ENCODE data around the gene STX8.

Gene STX8

GRCh38 chr17:9513266-9513665 is 62.4 kb downstream of the STX8 start:
- H3K36me3 ChIP-seq (ENCODE audit: control insufficient read depth in 1 of 2, insufficient read depth in 2 of 2, low read length in 2 of 2): no peaks in the 10 kb centered on the region
- no peak overlapping the region for H3K14ac ChIP-seq (ENCODE audit: low read length)
- H4K12ac ChIP-seq (ENCODE audit: low read depth, low read length): no peak overlapping the region
- no peak overlapping the region for H3K4me2 ChIP-seq (ENCODE audit: low read length)
- no peak for DNase-seq
- H3K23ac ChIP-seq (ENCODE audit: low read length): no peak overlapping the region
- no peak overlapping the region for H3K18ac ChIP-seq (ENCODE audit: low read length)
- H3K4ac ChIP-seq (ENCODE audit: low read depth, low read length): no peak overlapping the region
- H2BK12ac ChIP-seq (ENCODE audit: low read length): no peak overlapping the region
- H3K27me3 ChIP-seq (ENCODE audit: insufficient read depth, low read length): no peaks in the 10 kb centered on the region
- no peak overlapping the region for H3K27ac ChIP-seq (ENCODE audit: low read depth, low read length)
- no peak overlapping the region for H2BK5ac ChIP-seq (ENCODE audit: low read depth, low read length, poor library complexity)
- no peak overlapping the region for H2BK120ac ChIP-seq (ENCODE audit: insufficient read depth, low read length, poor library complexity)
- no peak overlapping the region for H2AK5ac ChIP-seq (ENCODE audit: low read length)
- no peak overlapping the region for H4K91ac ChIP-seq (ENCODE audit: low read depth, low read length)
- no peaks in the 10 kb centered on the region for H3K79me1 ChIP-seq (ENCODE audit: low read length)
- WGBS (ENCODE audit: extremely low coverage, insufficient coverage, insufficient read length): no CpG with 5 or more reads among the region's 2 CpGs
- H3K79me2 ChIP-seq (ENCODE audit: control insufficient read depth, insufficient read depth, low read length, poor library complexity): no peaks in the 10 kb centered on the region
- H3K4me1 ChIP-seq (ENCODE audit: control insufficient read depth in 1 of 2, insufficient read depth in 2 of 2, low read length in 2 of 2): peaks cover 0 to 2% of the 10 kb centered on the region in 2 experiments
- H3K4me3 ChIP-seq (ENCODE audit: low read depth, low read length): no peak overlapping the region
- H3K9ac ChIP-seq (ENCODE audit: low read length): no peak overlapping the region
- H2AFZ ChIP-seq (ENCODE audit: insufficient read depth, low read length, poor library complexity): no peak overlapping the region
- no peaks in the 10 kb centered on the region for H3K9me3 ChIP-seq (ENCODE audit: insufficient read depth, low read depth, low read length)
- no peak overlapping the region for H4K8ac ChIP-seq (ENCODE audit: low read depth, low read length)

- WGBS (ENCODE audit: extremely low coverage, insufficient coverage, insufficient read length): no CpG with 5 or more reads among the region's 4 CpGs
- H3K18ac ChIP-seq (ENCODE audit: low read length): no peak overlapping the region
Observed at GRCh38 chr17:9512323-9513168, 63.1 kb downstream of the STX8 start.

GRCh38 chr17:9509236-9509816 is 66.3 kb downstream of the STX8 start:
- H4K12ac ChIP-seq (ENCODE audit: low read depth, low read length): no peak overlapping the region
- no peak overlapping the region for H3K14ac ChIP-seq (ENCODE audit: low read length)
- no peaks in the 10 kb centered on the region for H3K79me1 ChIP-seq (ENCODE audit: low read length)
- no peaks in the 10 kb centered on the region for H3K27me3 ChIP-seq (ENCODE audit: insufficient read depth, low read length)
- H3K4me3 ChIP-seq (ENCODE audit: low read depth, low read length): no peak overlapping the region
- H3K4me1 ChIP-seq (ENCODE audit: control insufficient read depth in 1 of 2, insufficient read depth in 2 of 2, low read length in 2 of 2): peaks cover 2% of the 10 kb centered on the region in 2 experiments
- no peak overlapping the region for H3K18ac ChIP-seq (ENCODE audit: low read length)
- H2BK5ac ChIP-seq (ENCODE audit: low read depth, low read length, poor library complexity): no peak overlapping the region
- WGBS (ENCODE audit: extremely low coverage, insufficient coverage, insufficient read length): no CpG with 5 or more reads among the region's 1 CpG
- H2BK12ac ChIP-seq (ENCODE audit: low read length): no peak overlapping the region
- no peak overlapping the region for H4K91ac ChIP-seq (ENCODE audit: low read depth, low read length)
- no peak for DNase-seq
- no peak overlapping the region for H4K8ac ChIP-seq (ENCODE audit: low read depth, low read length)
- H3K36me3 ChIP-seq (ENCODE audit: control insufficient read depth in 1 of 2, insufficient read depth in 2 of 2, low read length in 2 of 2): no peaks in the 10 kb centered on the region
- no peak overlapping the region for H3K4ac ChIP-seq (ENCODE audit: low read depth, low read length)
- H2AK5ac ChIP-seq (ENCODE audit: low read length): no peak overlapping the region
- no peak overlapping the region for H3K4me2 ChIP-seq (ENCODE audit: low read length)
- no peak overlapping the region for H2BK120ac ChIP-seq (ENCODE audit: insufficient read depth, low read length, poor library complexity)
- no peak overlapping the region for H3K23ac ChIP-seq (ENCODE audit: low read length)
- no peaks in the 10 kb centered on the region for H3K9me3 ChIP-seq (ENCODE audit: insufficient read depth, low read depth, low read length)
- H3K9ac ChIP-seq (ENCODE audit: low read length): no peak overlapping the region
- H2AFZ ChIP-seq (ENCODE audit: insufficient read depth, low read length, poor library complexity): no peak overlapping the region
- no peaks in the 10 kb centered on the region for H3K79me2 ChIP-seq (ENCODE audit: control insufficient read depth, insufficient read depth, low read length, poor library complexity)
- no peak overlapping the region for H3K27ac ChIP-seq (ENCODE audit: low read depth, low read length)

More at GRCh38 chr17:9512323-9513168, 63.1 kb downstream of the STX8 start:
- Histone ChIP-seq H3K79me2 (ENCODE audit: control insufficient read depth, insufficient read depth, low read length, poor library complexity) (no peaks in the 10 kb centered on the region), H3K9me3 (ENCODE audit: insufficient read depth, low read depth, low read length) (no peaks in the 10 kb centered on the region), H3K9ac (ENCODE audit: low read length) (no peak overlapping the region), H3K4ac (ENCODE audit: low read depth, low read length) (no peak overlapping the region), H2AK5ac (ENCODE audit: low read length) (no peak overlapping the region), H2BK5ac (ENCODE audit: low read depth, low read length, poor library complexity) (no peak overlapping the region), H3K27me3 (ENCODE audit: insufficient read depth, low read length) (no peaks in the 10 kb centered on the region), H3K14ac (ENCODE audit: low read length) (no peak overlapping the region), H2AFZ (ENCODE audit: insufficient read depth, low read length, poor library complexity) (no peak overlapping the region), H3K4me1 (ENCODE audit: control insufficient read depth in 1 of 2, insufficient read depth in 2 of 2, low read length in 2 of 2) (peaks cover 0 to 2% of the 10 kb centered on the region in 2 experiments), H2BK120ac (ENCODE audit: insufficient read depth, low read length, poor library complexity) (no peak overlapping the region), H3K36me3 (ENCODE audit: control insufficient read depth in 1 of 2, insufficient read depth in 2 of 2, low read length in 2 of 2) (no peaks in the 10 kb centered on the region), H4K91ac (ENCODE audit: low read depth, low read length) (no peak overlapping the region), H3K23ac (ENCODE audit: low read length) (no peak overlapping the region), H2BK12ac (ENCODE audit: low read length) (no peak overlapping the region), H3K4me3 (ENCODE audit: low read depth, low read length) (no peak overlapping the region), H3K4me2 (ENCODE audit: low read length) (no peak overlapping the region), H4K8ac (ENCODE audit: low read depth, low read length) (no peak overlapping the region), H4K12ac (ENCODE audit: low read depth, low read length) (no peak overlapping the region), H3K79me1 (ENCODE audit: low read length) (no peaks in the 10 kb centered on the region), H3K27ac (ENCODE audit: low read depth, low read length) (no peak overlapping the region)
- peak; percentile 11 to 27 for DNase-seq

GRCh38 chr17:9499041-9499440 is 76.6 kb downstream of the STX8 start:
- no peak overlapping the region for H3K4me3 ChIP-seq (ENCODE audit: low read depth, low read length)
- no peak overlapping the region for H4K12ac ChIP-seq (ENCODE audit: low read depth, low read length)
- H3K27me3 ChIP-seq (ENCODE audit: insufficient read depth, low read length): no peaks in the 10 kb centered on the region
- no peak overlapping the region for H2BK120ac ChIP-seq (ENCODE audit: insufficient read depth, low read length, poor library complexity)
- no peak for DNase-seq
- no peak overlapping the region for H3K9ac ChIP-seq (ENCODE audit: low read length)
- no peaks in the 10 kb centered on the region for H3K9me3 ChIP-seq (ENCODE audit: insufficient read depth, low read depth, low read length)
- no peaks in the 10 kb centered on the region for H3K36me3 ChIP-seq (ENCODE audit: control insufficient read depth in 1 of 2, insufficient read depth in 2 of 2, low read length in 2 of 2)
- no peak overlapping the region for H3K4me2 ChIP-seq (ENCODE audit: low read length)
- H3K23ac ChIP-seq (ENCODE audit: low read length): no peak overlapping the region
- WGBS (ENCODE audit: extremely low coverage, insufficient coverage, insufficient read length): no CpG with 5 or more reads among the region's 5 CpGs
- no peak overlapping the region for H3K18ac ChIP-seq (ENCODE audit: low read length)
- no peak overlapping the region for H4K8ac ChIP-seq (ENCODE audit: low read depth, low read length)
- H3K79me2 ChIP-seq (ENCODE audit: control insufficient read depth, insufficient read depth, low read length, poor library complexity): no peaks in the 10 kb centered on the region
- no peak overlapping the region for H2AK5ac ChIP-seq (ENCODE audit: low read length)
- no peak overlapping the region for H4K91ac ChIP-seq (ENCODE audit: low read depth, low read length)
- H3K79me1 ChIP-seq (ENCODE audit: low read length): no peaks in the 10 kb centered on the region
- no peak overlapping the region for H3K27ac ChIP-seq (ENCODE audit: low read depth, low read length)
- no peak overlapping the region for H3K14ac ChIP-seq (ENCODE audit: low read length)
- no peaks in the 10 kb centered on the region for H3K4me1 ChIP-seq (ENCODE audit: control insufficient read depth in 1 of 2, insufficient read depth in 2 of 2, low read length in 2 of 2)
- H2AFZ ChIP-seq (ENCODE audit: insufficient read depth, low read length, poor library complexity): no peak overlapping the region
- no peak overlapping the region for H3K4ac ChIP-seq (ENCODE audit: low read depth, low read length)
- no peak overlapping the region for H2BK12ac ChIP-seq (ENCODE audit: low read length)
- no peak overlapping the region for H2BK5ac ChIP-seq (ENCODE audit: low read depth, low read length, poor library complexity)
